Transverse colon (tissue), 4 donors: ENCODE measurements around the gene ABAT. TPM values are rescaled to one million over a fixed set of nuclear protein-coding genes. Genes with fewer than 3 reads are reported as not detected.
"Not testable (repeated sequence)": the region's sequence is repeated elsewhere in the genome, so short reads cannot be mapped to it uniquely, and the experiment has no call there.

Experiments used
- DNase-seq: peaks from one replicate; pipeline ENCODE4 v3.0.0-alpha.2; 2019
- H3K27ac ChIP-seq, 4 donors: fragments of 200-600 bp; sonication (generic); 2 replicates each; pipeline ENCODE4 v1.5.1; 2016 to 2018; ENCODE audit warnings: inconsistent platforms in 4 of 4
- H3K27me3 ChIP-seq: fragments of 200-600 bp; sonication (generic); 2 replicates; pipeline ENCODE4 v1.5.1; 2017; ENCODE audit warnings: inconsistent platforms
- H3K36me3 ChIP-seq, 4 donors: fragments of 200-600 bp; sonication (generic); 2 replicates each; pipeline ENCODE4 v1.5.1; 2017 to 2019; ENCODE audit warnings: inconsistent platforms in 4 of 4
- H3K4me1 ChIP-seq, 4 donors: fragments of 200-600 bp; sonication (generic); 2 replicates each; pipeline ENCODE4 v1.5.1; 2017 to 2020; ENCODE audit warnings: inconsistent platforms in 4 of 4
- H3K4me3 ChIP-seq, 4 donors: fragments of 200-600 bp; sonication (generic); 1 replicate in 1 of 4; 2 replicates in 3 of 4; pipeline versions ENCODE4 v1.5.1 to v1.6.1; 2017 to 2019; ENCODE audit warnings: inconsistent platforms in 4 of 4
- H3K9me3 ChIP-seq, 2 donors: fragments of 200-600 bp; sonication (generic); 2 replicates each; pipeline ENCODE4 v1.5.1; 2017 to 2019; ENCODE audit warnings: inconsistent platforms in 2 of 2
- CTCF ChIP-seq, 5 experiments: fragments of 200-600 bp in 3 of 5; fragments of 450-650 bp in 2 of 5; sonication (generic) in 3 of 5; IDR thresholded peaks; 1 replicate in 2 of 5; 2 replicates in 3 of 5; pipeline ENCODE4 v1.5.1; 2016 to 2017; ENCODE audit warnings: antibody characterized with exemption in 5 of 5, inconsistent platforms in 3 of 5, mild to moderate bottlenecking in 2 of 5, moderate library complexity in 1 of 5
- EP300 ChIP-seq: sonication (generic); formaldehyde crosslinking; IDR thresholded peaks from one replicate; pipeline ENCODE4 v1.6.1; 2017; ENCODE audit warnings: antibody characterized with exemption, low read depth
- POLR2A ChIP-seq: fragments of 450-650 bp; IDR thresholded peaks from one replicate; pipeline ENCODE4 v1.6.1; 2016; ENCODE audit warnings: antibody characterized with exemption, mild to moderate bottlenecking, moderate library complexity
- POLR2AphosphoS5 ChIP-seq, 3 donors: sonication (generic); formaldehyde crosslinking; IDR thresholded peaks; one replicate each; pipeline ENCODE4 v1.6.1; 2016; ENCODE audit warnings: antibody characterized with exemption in 3 of 3
- WGBS, 2 donors: methylation state at CpG; one replicate each; pipeline ENCODE4 v1.1.5; 2018; ENCODE audit warnings: low coverage in 1 of 2; 5-methylcytosine and 5-hydroxymethylcytosine counted together
- in situ Hi-C, 4 donors: fragments of 200-750 bp; cut with MboI; loops; one replicate each; pipeline versions ENCODE4 v1.15.0 to v1.15.1; 2017; ENCODE audit warnings: low sequenced_read_pairs in 3 of 4, low pct_ligation_motif_present in 1 of 4, low pct_unique_long_range_greater_than_20kb in 1 of 4
- intact Hi-C: fragments of 100-400 bp; cut with DNase I; formaldehyde crosslinking; loops from one replicate; pipeline ENCODE4 v1.15.1; 2023; ENCODE audit warnings: low total_unique reads
- total RNA-seq, 4 donors: library from RNA; depleted of rRNA; stranded (reverse); fragments of >200 nt; gene quantifications; one replicate each; pipeline ENCODE4 v1.1.0, GENCODE V29; 2016

Gene ABAT
- total RNA-seq, 4 donors from 2014 or later: 15.7 to 35.2 (median 21.7) TPM

GRCh38 chr16:8649829-8650554 is 24.4 kb upstream of the ABAT start:
- WGBS, 2 donors: 77 to 79% methylated on average over 7 to 8 of the region's 8 CpGs
- Histone ChIP-seq H3K4me1 (no peaks in the 10 kb centered on the region), H3K27ac (no peak overlapping the region), H3K9me3 (no peaks in the 10 kb centered on the region), H3K4me3 (no peak overlapping the region), H3K36me3 (peaks cover 0 to 27% (median 11%) of the 10 kb centered on the region in 4 donors), H3K27me3 (no peaks in the 10 kb centered on the region)
- DNase-seq: no peak
- in situ Hi-C loops (loop anchor here in 3 of 4 donors (5.0 to 25.0 kb wide), 4 partner anchors 78 to 487 kb away; partner anchors contain the start of gene LITAFD (in 1 of the 3)), intact Hi-C loops (no loop called here)
- TF ChIP-seq CTCF (IDR thresholded peaks at IDR 0.05): no peak
- no peak for TF ChIP-seq POLR2A
- TF ChIP-seq EP300: no peak
- no peak for TF ChIP-seq POLR2AphosphoS5 (IDR thresholded peaks at IDR 0.05)

DNA sequence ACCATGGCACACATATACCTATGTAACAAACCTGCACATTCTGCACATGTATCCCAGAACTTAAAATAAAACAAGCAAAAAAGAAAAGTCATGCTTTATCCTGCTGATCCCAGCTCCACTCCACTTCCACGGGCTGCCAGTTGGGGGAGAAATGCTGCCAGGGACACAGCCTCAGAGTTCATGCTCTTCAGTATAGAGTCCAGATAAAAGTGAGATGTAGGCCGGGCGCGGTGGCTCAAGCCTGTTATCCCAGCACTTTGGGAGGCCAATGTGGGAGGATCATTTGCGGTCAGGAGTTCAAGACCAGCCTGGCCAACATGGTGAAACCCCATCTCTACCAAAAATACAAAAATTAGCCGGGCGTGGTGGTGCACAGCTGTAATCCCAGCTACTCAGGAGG is 22.5 kb upstream of the ABAT start:
- TF ChIP-seq CTCF (IDR thresholded peaks at IDR 0.05): peak in 1 of 5 experiments; percentile 10
- in situ Hi-C loops: loop anchor here in 3 of 4 donors (5.0 to 25.0 kb wide), 4 partner anchors 80 to 485 kb away; partner anchors contain the start of gene LITAFD (in 1 of the 3)
- H3K27ac ChIP-seq, H3K4me3 ChIP-seq, DNase-seq, H3K9me3 ChIP-seq, intact Hi-C loops, H3K4me1 ChIP-seq, H3K27me3 ChIP-seq: not testable (repeated sequence)
- peaks cover 0 to 12% (median 5%) of the 10 kb centered on the region in 4 donors for H3K36me3 ChIP-seq
- WGBS, 2 donors: 48 to 76% methylated on average over 2 to 6 of the region's 7 CpGs

GRCh38 chr16:8655184-8655717 is 19.2 kb upstream of the ABAT start:
- DNase-seq: peak; percentile 52
- in situ Hi-C loops (loop anchor here in 3 of 4 donors (25.0 kb wide), 3 partner anchors 232 to 482 kb away; partner anchors contain the start of gene LITAFD (in 1 of the 3)), intact Hi-C loops (no loop called here)
- Histone ChIP-seq H3K27me3 (no peaks in the 10 kb centered on the region), H3K4me3 (no peak overlapping the region), H3K9me3 (no peaks in the 10 kb centered on the region), H3K36me3 (no peaks in the 10 kb centered on the region), H3K4me1 (no peaks in the 10 kb centered on the region), H3K27ac (no peak overlapping the region)
- TF ChIP-seq CTCF (IDR thresholded peaks at IDR 0.05): peak; percentile 24 to 52 (median 33)
- no peak for TF ChIP-seq POLR2A
- no peak for TF ChIP-seq EP300
- WGBS, 2 donors: 90% methylated on average over 1 of the region's 1 CpG; no CpG with 5 or more reads in 1 of the 2 donors

GRCh38 chr16:8656376-8656775 is 18.0 kb upstream of the ABAT start:
- no peaks in the 10 kb centered on the region for H3K36me3 ChIP-seq
- no peaks in the 10 kb centered on the region for H3K9me3 ChIP-seq
- TF ChIP-seq EP300: no peak
- no peaks in the 10 kb centered on the region for H3K4me1 ChIP-seq
- no peak overlapping the region for H3K4me3 ChIP-seq
- intact Hi-C loops (no loop called here), in situ Hi-C loops (loop anchor here in 3 of 4 donors (25.0 kb wide), 3 partner anchors 231 to 481 kb away; partner anchors contain the start of gene LITAFD (in 1 of the 3))
- WGBS, 2 donors: 50 to 60% methylated on average over 1 to 3 of the region's 3 CpGs
- no peak for DNase-seq
- no peak overlapping the region for H3K27ac ChIP-seq
- H3K27me3 ChIP-seq: no peaks in the 10 kb centered on the region
